ENCODE measurements around the gene BZW2. TPM values are rescaled to one million over a fixed set of nuclear protein-coding genes. Genes with fewer than 3 reads are reported as not detected.

Gene BZW2
- total RNA-seq, 1 experiment from 2014 or later = 198 TPM

DNA sequence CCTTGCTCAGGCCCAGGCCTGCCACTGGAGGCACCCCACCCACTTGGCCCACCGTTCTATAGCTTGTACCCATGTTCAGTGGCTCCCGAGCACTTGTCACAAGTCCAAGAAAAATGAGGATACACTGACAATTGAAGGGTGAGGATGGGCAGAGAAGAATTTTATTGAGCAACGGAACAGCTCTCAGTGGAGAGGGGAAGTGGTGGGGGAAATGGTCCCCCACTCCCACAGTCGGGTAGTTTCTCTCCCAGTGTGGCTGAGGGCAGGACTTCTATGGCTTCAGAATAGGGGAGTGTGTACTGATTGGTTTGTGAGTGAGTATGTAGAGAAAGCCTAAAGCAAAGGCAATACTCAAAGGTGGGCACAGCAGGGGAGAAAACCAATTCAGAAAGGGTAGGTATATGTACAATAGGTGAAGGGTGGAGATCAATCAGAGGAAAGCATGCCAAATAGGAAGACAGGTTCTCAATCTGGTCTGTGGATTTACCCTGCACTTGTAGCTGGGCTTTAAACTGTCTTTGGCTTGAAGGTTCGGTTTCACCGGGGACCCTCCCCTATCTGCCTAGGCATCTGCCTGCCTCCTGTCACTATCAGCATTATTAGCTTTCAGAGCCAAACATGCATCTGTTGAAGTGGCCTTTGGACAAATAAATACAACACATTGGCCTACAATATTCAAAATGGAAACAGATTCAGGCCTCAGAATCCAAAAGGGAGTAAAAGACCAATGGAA is 98.7 kb downstream of the BZW2 start:
- DNase-seq (ENCODE audit: extremely low read depth, low read depth) = no peak

DNA sequence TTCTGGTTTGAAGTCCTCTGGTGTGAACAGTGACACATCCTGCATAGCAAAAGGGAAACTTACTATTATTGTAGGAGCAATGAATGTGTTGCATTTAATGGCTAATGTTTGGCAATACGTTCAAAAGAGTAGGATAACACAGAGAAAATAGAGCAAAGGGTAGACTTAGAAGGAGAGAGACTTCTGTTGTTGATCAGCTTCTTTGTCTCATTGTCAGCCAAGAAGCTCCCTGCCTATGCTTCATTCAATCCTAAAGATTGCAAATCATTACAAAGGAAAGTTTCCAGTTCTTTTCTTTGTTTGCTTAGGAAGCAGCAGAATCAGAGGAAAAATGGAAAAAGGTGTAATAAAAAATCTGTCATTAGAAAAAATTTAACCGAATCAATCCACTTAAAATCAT is 99.7 kb downstream of the BZW2 start:
- DNase-seq (ENCODE audit: extremely low read depth, low read depth) = no peak

DNA sequence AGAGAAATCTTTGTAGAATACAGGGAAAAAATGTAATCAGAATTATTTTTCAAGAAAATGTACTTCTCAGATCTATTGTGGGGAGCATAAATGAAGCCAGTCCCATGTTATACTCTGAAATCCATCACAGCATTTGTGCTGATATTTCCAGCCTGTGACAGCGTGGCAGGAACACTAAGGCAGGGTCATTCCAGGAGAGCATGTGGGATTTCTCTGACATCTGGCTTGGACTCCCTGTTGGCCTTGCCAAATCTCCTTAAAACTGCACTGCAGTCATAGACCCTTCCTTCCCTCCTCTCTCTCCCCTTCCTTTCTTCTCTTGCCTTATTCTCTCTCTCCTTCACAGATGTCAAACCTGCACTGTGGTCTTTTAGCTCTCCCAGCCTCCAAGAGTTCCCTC is 101.1 kb downstream of the BZW2 start:
- no peak for DNase-seq (ENCODE audit: extremely low read depth, low read depth)

DNA sequence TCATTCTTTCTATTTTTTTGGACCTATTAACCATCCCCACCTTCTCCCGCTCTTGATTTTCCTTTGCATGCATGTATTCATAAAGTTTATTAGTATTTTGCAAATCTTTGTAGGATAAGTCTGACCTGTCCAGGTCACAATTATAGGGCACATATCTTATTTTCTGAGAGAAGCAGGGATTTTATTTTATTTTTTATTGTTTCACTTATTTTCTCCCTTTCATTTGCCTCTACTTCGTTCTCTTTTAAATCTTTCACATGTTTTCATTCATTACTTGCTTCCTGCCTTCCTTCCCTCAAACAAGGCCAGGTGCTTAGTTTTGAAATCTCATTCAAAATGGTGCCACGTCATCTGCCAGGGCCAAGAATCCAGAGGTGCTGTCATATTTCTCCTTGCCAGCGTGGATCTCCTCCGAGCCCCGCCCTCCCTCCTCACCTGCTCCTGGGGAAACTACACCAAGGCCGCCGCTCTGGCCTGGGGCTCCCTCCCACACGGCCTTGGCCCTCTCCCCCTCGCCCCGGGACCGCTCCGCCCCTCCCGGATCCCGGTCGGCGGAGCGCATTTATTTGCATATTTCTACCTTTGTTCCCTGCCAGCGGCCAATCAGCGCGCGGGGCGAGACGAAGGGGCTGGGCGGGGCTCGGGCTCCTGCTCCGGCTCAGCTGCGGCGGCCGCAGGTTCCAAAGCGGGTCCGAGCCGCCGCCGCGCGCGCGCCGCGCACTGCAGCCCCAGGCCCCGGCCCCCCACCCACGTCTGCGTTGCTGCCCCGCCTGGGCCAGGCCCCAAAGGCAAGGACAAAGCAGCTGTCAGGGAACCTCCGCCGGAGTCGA is 107.3 kb downstream of the BZW2 start, which contains the start of gene TSPAN13:
TSS of gene TSPAN13 (plus strand) at position 654 of the 830 bp plus-strand sequence. CDS start 213 bp downstream, outside the sequence.
- peak; percentile 85 for DNase-seq (ENCODE audit: extremely low read depth, low read depth)

DNA sequence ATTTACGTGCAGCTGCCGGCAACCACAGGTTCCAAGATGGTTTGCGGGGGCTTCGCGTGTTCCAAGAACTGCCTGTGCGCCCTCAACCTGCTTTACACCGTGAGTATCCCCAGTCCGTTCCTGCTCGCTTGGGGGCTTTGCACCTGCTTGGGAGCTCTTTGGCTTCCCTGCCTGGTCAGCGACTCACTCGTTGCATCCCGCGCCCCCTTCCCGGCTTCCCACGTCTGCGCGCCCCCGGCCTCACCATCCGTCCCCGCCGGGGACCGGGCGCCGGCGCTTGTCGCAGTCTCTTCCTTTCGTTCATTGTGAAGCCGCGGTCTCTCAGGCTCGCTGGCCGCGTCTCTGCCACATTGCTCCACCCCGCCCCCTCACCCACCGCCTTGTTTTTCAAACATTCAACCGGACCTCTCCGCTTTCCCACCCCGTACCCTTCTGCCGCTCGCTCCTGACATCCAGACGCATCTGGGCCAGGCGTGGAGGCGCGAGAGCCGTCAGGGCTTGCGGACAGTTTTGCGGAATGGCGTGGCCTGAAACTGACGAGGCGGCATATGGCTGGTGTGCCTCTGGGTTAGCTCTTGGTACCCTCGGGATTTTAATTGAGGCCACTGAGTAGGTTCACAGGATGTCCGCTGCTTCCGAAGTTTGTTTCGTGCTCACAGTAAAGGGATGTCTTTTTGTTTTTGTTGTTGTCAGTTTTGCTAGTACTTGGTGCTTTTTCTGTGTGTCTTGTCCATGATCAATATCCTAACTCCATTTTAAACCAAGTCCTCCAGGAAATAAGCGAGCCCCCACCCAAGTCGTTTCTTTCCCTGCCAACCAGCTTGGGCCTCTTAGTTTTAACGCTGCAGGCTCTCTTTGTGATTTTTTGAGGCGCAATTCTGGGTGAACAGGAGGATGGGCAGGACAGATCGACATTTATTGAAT is 108.2 kb downstream of the BZW2 start:
- DNase-seq (ENCODE audit: extremely low read depth, low read depth) = no peak

DNA sequence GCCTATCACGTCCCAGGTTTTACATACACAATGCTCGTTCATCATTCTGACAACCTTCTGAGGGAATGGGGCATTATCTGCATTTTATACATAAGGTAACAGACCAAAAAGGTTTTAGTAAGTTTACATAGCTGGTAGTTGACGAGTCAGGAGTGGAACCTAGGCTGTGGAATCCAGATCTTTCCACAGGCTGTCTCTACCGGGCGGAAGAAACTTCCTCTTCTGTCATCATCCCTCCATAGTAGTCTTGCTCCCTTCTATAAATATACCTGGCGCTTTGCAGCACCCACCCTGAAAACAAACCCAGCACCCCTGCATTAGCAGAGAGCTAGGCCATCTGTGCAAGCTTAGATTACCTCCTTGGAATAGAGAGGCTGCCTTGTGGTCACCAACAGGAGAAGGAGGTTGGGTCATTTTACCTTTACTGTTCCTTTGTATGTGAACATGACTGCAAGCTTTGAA is 108.9 kb downstream of the BZW2 start:
- no peak for DNase-seq (ENCODE audit: extremely low read depth, low read depth)

DNA sequence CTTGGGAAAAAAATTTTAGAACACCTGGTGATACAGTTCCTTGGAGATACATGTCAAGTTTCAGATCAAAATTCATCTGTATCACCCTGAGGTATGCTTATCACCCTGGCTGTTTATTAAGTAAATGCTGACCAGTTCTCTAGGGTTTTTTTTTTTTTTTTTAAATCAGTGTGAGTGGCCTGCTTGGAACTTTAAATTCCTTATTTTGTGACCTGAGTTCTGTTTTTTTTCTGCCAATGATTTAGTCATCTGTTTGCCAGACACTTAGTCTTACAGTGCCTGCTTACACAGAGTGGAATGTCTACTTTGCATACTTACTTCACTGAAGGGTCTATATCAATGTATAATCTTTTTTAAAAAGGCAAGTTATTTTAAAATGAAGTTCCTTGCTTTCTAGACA is 109.4 kb downstream of the BZW2 start:
- DNase-seq (ENCODE audit: extremely low read depth, low read depth) = no peak

Other genes starting within 250 kb of the BZW2 start
- gene CRPPA, start 224.6 kb upstream of the BZW2 start, total RNA-seq (2014; rRNA removed; shearing (Covaris generic)) = 0.38 and 0.84 TPM in 2 replicates
- gene SOSTDC1, start 180.4 kb upstream of the BZW2 start, total RNA-seq (2014; rRNA removed; shearing (Covaris generic)) = 0.10 TPM in 1 of 2 replicates, not detected in the other
- not detected in 2 replicates for gene LRRC72, start 119.4 kb upstream of the BZW2 start, total RNA-seq (2014; rRNA removed; shearing (Covaris generic))
- gene ANKMY2, start 427 bp upstream of the BZW2 start, total RNA-seq (2014; rRNA removed; shearing (Covaris generic)) = 11.0 and 13.7 TPM in 2 replicates
- gene TSPAN13, start 107.6 kb downstream of the BZW2 start, total RNA-seq (2014; rRNA removed; shearing (Covaris generic)) = 31.4 and 37.3 TPM in 2 replicates
- 650 and 769 TPM in 2 replicates for gene AGR2, start 158.8 kb downstream of the BZW2 start, total RNA-seq (2014; rRNA removed; shearing (Covaris generic))
- not detected in 2 replicates for gene AGR3, start 235.8 kb downstream of the BZW2 start, total RNA-seq (2014; rRNA removed; shearing (Covaris generic))

Data from NCI-H460 (cell line).